ENCODE measurements around the gene SMOC2. TPM values are rescaled to one million over a fixed set of nuclear protein-coding genes. Genes with fewer than 3 reads are reported as not detected.

The SMOC2 gene
- total RNA-seq, 4 donors from 2014 or later, result 30.5 to 52.4 (median 37.9) TPM

DNA sequence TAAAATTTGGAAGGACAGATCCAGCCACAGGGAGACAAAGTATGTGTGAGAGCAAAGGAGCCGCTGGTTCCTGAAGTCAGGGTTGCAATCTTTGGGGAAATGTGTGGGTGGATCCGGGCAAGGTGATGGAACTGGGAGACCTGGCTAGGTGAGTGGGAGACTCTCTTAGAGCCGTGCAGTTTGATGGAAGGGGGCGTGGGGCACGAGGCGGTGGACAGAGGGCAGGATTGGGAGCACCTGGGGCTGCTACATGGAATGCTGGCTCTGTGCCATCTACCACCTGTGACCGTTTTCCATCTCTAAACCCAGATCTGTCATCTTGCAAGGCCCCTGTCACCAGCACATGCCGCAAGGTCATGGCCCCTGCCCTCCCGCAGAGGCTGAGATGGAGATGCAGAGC is 268.4 kb downstream of the SMOC2 start:
- TF ChIP-seq, protein P1, sequence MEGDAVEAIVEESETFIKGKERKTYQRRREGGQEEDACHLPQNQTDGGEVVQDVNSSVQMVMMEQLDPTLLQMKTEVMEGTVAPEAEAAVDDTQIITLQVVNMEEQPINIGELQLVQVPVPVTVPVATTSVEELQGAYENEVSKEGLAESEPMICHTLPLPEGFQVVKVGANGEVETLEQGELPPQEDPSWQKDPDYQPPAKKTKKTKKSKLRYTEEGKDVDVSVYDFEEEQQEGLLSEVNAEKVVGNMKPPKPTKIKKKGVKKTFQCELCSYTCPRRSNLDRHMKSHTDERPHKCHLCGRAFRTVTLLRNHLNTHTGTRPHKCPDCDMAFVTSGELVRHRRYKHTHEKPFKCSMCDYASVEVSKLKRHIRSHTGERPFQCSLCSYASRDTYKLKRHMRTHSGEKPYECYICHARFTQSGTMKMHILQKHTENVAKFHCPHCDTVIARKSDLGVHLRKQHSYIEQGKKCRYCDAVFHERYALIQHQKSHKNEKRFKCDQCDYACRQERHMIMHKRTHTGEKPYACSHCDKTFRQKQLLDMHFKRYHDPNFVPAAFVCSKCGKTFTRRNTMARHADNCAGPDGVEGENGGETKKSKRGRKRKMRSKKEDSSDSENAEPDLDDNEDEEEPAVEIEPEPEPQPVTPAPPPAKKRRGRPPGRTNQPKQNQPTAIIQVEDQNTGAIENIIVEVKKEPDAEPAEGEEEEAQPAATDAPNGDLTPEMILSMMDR (IDR thresholded peaks at IDR 0.05; ENCODE audit: low read depth), result no peak

DNA sequence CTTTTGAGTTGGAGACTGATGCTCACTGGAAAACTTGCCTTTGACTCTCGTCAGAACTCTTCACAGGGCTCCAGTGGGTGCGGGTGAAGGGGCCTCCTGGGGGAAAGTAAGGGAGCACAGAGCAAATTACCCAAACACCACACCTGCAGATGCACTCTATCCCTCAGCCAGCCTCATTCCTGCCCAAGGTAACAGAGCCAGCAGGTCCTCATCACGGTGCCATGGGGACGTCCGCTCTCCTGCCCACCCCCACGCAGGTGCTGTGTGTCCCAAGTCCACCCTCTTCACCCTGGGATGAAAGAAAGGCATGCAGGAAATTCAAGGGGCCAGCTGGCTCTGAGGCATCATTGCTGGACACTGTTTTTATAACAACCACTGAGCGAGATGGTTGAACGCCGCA is 269.0 kb downstream of the SMOC2 start:
- TF ChIP-seq, protein P1 (IDR thresholded peaks at IDR 0.05; ENCODE audit: low read depth), result no peak

DNA sequence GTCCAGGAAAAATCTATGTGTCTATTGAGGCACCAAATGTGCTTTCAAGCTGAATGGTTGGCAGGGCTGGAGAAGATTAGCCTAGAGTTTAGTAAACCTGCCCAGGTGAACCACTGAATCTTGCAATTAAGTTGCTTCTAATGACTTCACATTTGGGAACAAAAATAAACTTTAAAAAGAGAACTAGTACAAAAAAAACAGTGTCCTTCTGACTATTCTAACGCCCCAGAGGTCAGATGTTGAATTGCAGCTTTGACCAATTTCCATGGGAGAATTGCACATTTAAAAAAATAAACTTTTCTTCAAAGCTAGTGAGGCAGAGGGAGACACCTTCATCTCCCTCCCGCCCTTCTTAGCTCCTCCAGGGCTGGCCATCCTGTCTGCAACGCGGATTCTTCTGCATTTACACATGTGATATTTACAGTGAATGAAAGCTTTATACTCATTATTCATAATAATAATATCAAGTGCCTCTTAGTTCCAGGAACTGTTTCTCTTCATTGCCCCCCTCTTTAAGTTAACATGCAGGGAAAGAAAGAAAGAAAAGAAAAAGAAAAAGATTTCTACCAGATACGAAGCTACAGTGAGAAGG is 270.2 kb downstream of the SMOC2 start:
- TF ChIP-seq, protein P1 (IDR thresholded peaks at IDR 0.05; ENCODE audit: low read depth), result no peak

DNA sequence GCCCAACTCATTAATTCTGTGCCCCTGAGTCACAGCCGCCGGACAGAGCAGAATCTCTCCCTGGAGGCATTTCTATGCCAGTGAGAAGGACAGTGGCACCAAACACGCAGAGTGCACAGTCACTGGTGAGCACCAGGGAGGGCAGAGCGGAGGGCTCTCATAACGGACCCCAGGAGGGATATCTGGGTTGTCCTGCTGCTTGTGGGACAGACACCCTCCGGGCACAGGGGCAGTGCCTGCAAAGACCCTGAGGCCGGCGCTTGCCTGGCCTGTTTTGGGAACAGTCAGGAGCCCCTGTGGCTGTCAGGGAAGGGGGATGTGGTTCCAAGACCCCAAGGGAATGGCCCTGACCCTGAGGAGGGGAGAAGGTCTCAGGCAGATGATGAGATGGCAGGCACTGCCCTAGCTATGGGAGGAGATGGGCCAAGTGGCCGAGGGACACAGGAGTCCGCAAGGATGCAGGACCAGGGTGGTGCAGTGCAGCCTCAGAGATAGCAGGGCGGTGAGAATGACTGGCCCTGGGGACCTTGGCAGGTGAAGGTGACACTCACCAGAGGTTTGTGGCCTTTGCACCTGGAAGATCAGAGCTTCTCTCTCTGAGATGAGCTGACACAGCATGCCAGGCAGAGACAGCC is 270.8 kb downstream of the SMOC2 start:
- TF ChIP-seq, protein P1 (IDR thresholded peaks at IDR 0.05; ENCODE audit: low read depth), result no peak

DNA sequence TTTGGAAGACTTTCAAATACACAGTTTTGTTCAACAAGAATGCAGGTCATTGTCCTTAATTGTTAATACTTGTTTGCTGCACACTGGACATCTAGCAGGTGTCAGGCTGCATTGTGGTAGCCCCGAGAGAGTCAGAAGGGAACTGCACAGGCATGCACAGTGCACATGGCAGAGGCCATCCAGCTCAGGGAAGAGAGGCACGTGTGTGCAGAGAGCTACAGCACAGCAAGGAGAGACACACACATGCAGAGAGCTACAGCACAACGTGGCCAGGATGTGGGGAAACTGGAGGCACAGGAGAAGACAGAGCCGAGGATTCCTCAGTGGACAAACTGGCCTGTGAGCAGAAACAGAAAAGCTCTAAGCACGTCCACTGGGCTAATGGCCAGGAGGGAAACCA is 272.0 kb downstream of the SMOC2 start:
- TF ChIP-seq, protein P1 (IDR thresholded peaks at IDR 0.05; ENCODE audit: low read depth), result no peak

DNA sequence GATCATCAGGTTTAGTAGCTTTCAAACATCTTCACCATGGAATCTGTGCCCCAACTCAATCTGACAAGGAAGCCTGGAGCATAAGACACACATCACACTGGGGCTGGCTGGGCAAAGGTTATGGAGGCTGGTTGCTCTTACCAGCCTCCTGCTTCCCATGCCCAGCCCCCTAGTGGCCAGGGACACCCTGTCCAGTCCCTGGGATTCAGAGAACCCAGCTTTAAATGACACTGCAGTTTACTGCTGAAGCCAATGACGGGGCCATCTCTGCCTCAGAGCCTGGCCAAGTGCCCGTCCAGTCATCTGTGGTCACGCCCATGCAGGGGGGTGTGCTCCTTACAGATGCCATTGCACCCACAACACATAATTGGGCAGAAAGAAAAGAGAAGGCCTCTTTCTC is 272.9 kb downstream of the SMOC2 start:
- TF ChIP-seq, protein P1 (IDR thresholded peaks at IDR 0.05; ENCODE audit: low read depth), result no peak

DNA sequence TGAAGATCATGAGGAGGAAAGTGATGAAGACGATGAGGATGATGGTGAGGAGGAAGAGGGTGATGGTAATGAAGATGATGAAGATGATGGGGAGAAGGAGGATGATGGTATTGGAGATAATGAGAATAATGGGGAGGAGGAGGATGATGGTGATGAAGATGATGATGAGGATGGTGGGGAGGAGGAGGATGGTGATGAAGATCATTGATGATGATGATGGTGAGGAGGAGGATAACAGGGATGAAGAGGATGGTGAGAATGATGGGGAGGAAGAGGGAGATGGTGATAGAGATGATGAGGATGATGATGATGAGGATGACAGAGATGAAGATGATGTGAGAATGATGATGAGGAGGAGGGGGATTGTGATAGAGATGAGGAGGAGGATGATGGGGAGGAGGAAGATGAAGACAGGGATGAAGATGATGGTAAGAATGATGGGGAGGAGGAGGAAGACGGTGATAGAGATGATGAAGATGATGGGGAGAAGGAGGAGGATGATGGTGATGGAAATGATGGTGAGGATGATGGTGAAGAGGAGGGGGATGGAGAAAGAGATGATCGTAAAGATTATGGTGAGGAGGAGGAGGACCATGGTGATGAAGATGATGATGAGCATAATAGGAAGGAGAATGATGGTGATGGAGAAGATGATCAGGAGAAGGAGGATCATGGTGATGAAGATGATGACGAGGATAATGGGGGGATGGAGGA is 273.7 kb downstream of the SMOC2 start:
- TF ChIP-seq, protein P1 (IDR thresholded peaks at IDR 0.05; ENCODE audit: low read depth), result no peak
